HepG2 (cell line): Measurements from ENCODE around the gene IL1B. TPM values are rescaled to one million over a fixed set of nuclear protein-coding genes. Genes with fewer than 3 reads are reported as not detected.

Experiments used
- ATAC-seq: fragments of 200-7000 bp; cut with Tn5 transposase; 3 replicates; pipeline ENCODE4 v1.9.1; 2020; ENCODE audit warnings: mild to moderate bottlenecking, moderate library complexity
- BruUV-seq: library from RNA; stranded (reverse); fragments of 400-500 nt; replicated peaks from 2 replicates; lab custom pipeline; 2021; lab: Mats Ljungman, UMichigan
- CTCF ChIA-PET: fragments of 300-600 bp; formaldehyde crosslinking; extraction: SDS; loops from one replicate; lab custom pipeline; 2021; ENCODE audit warnings: low total read pairs, inconsistent platforms, low intra/inter-chr PET ratio; lab: Yijun Ruan, JAX
- POLR2A ChIA-PET: fragments of 350-600 bp; sonication (Branson Sonifier 250); formaldehyde crosslinking; loops from one replicate; lab custom pipeline; 2020; ENCODE audit warnings: antibody characterized with exemption, inconsistent platforms; lab: Yijun Ruan, JAX
- DNase-seq: peaks from one replicate; pipeline ENCODE4 v3.0.0-alpha.2; 2015; ENCODE audit warnings: low spot score
- FAIRE-seq: peaks from 3 replicates; lab custom pipeline; 2011; peaks lifted over from hg19 to GRCh38; lab: Jason Lieb, UNC
- H2AFZ ChIP-seq: one replicate; pipeline ENCODE4 v1.6.1; 2011; ENCODE audit warnings: low read length, inconsistent platforms
- H3K27ac ChIP-seq: fragments of 300-600 bp; 3 replicates; pipeline ENCODE4 v1.8.0; 2011; ENCODE audit warnings: mixed run types, mild to moderate bottlenecking, mixed read lengths, low read length, inconsistent platforms; ENCODE audit not compliant: insufficient read depth; ENCODE audit errors: extremely low read length
- H3K27me3 ChIP-seq, 2 experiments: fragments of 200-600 bp in 1 of 2; 2 replicates in 1 of 2; 3 replicates in 1 of 2; pipeline versions ENCODE4 v1.6.0 to v1.8.0; 2011; ENCODE audit warnings: low read length in 2 of 2, mild to moderate bottlenecking in 2 of 2, moderate library complexity in 2 of 2, inconsistent platforms in 1 of 2; ENCODE audit not compliant: insufficient read depth in 2 of 2, control insufficient read depth in 1 of 2
- H3K36me3 ChIP-seq, 2 experiments: fragments of 200-600 bp in 1 of 2; replicated peaks in 1 of 2; 2 replicates in 1 of 2; 3 replicates in 1 of 2; pipeline versions ENCODE4 v1.5.1 to v1.8.0; 2011; ENCODE audit warnings: low read length in 2 of 2, inconsistent platforms in 1 of 2; ENCODE audit not compliant: insufficient read depth in 2 of 2, control insufficient read depth in 1 of 2
- H3K4me1 ChIP-seq: 2 replicates; pipeline ENCODE4 v1.5.1; 2012; ENCODE audit warnings: low read length, inconsistent platforms; ENCODE audit not compliant: insufficient read depth
- H3K4me2 ChIP-seq: 2 replicates; pipeline ENCODE4 v1.6.0; 2011; ENCODE audit warnings: low read depth, low read length, inconsistent platforms
- H3K4me3 ChIP-seq, 3 experiments: fragments of 200-600 bp in 1 of 3; sonication (generic), shearing (Covaris generic) in 1 of 3; replicated peaks in 1 of 3; 2 replicates each; pipeline ENCODE4 v1.5.1; 2011 to 2016; ENCODE audit warnings: low read length in 3 of 3, inconsistent platforms in 2 of 3, low read depth in 2 of 3, mild to moderate bottlenecking in 2 of 3, control low read depth in 1 of 3, mixed read lengths in 1 of 3; ENCODE audit not compliant: insufficient read depth in 1 of 3
- H3K79me2 ChIP-seq: one replicate; pipeline ENCODE4 v1.6.1; 2011; ENCODE audit warnings: low read length, inconsistent platforms; ENCODE audit not compliant: insufficient read depth
- H3K9ac ChIP-seq: 2 replicates; pipeline ENCODE4 v1.6.0; 2011; ENCODE audit warnings: mild to moderate bottlenecking, low read depth, low read length, inconsistent platforms; ENCODE audit not compliant: insufficient read depth
- H3K9me3 ChIP-seq: 2 replicates; pipeline ENCODE4 v1.5.1; 2012; ENCODE audit warnings: mild to moderate bottlenecking, low read length
- H4K20me1 ChIP-seq: 2 replicates; pipeline ENCODE4 v1.6.0; 2011; ENCODE audit warnings: inconsistent platforms, mild to moderate bottlenecking, low read length, moderate library complexity; ENCODE audit not compliant: insufficient read depth
- MAX ChIP-seq: IDR thresholded peaks from 2 replicates; pipeline ENCODE4 v1.6.1; 2012; ENCODE audit warnings: inconsistent platforms
- MIER2 ChIP-seq: IDR thresholded peaks from 2 replicates; pipeline ENCODE4 v1.6.1; 2016; ENCODE audit warnings: missing biosample characterization, missing genetic modification reagents
- NCOA2 ChIP-seq: sonication (generic); formaldehyde crosslinking; IDR thresholded peaks from 2 replicates; pipeline ENCODE4 v1.8.0; 2022; ENCODE audit warnings: inconsistent platforms
- SRSF4 ChIP-seq: fragments of 200-400 bp; formaldehyde crosslinking; IDR thresholded peaks from one replicate; pipeline ENCODE4 v1.6.1; 2018; ENCODE audit warnings: mild to moderate bottlenecking, low read depth, low read length, moderate library complexity; ENCODE audit not compliant: poor library complexity, severe bottlenecking
- ZNF20 ChIP-seq: sonication (generic); formaldehyde crosslinking; IDR thresholded peaks from 2 replicates; pipeline ENCODE4 v1.4.0; 2020; ENCODE audit warnings: mild to moderate bottlenecking, moderate library complexity, missing genetic modification reagents
- ZNF543 ChIP-seq: sonication (generic); formaldehyde crosslinking; IDR thresholded peaks from 2 replicates; pipeline ENCODE4 v1.4.0; 2020; ENCODE audit warnings: mild to moderate bottlenecking, missing genetic modification reagents
- ZNF691 ChIP-seq: sonication (generic); formaldehyde crosslinking; IDR thresholded peaks from 2 replicates; pipeline ENCODE4 v1.4.0; 2020; ENCODE audit warnings: missing genetic modification reagents, low read depth, mild to moderate bottlenecking, borderline replicate concordance
- ZNF75D ChIP-seq: sonication (generic); formaldehyde crosslinking; IDR thresholded peaks from 2 replicates; pipeline ENCODE4 v1.8.1; 2023; ENCODE audit warnings: missing genetic modification reagents, mild to moderate bottlenecking, borderline replicate concordance
- ZNF841 ChIP-seq: sonication (generic); formaldehyde crosslinking; IDR thresholded peaks from 2 replicates; pipeline ENCODE4 v1.8.1; 2023; ENCODE audit warnings: missing genetic modification reagents, borderline replicate concordance
- WGBS: methylation state at CpG from one replicate; pipeline ENCODE4 v1.1.6; 2017; ENCODE audit warnings: low lambda C conversion rate; 5-methylcytosine and 5-hydroxymethylcytosine counted together
- in situ Hi-C: cut with HindIII; loops from 2 replicates; pipeline ENCODE4 v1.10.0; 2017; ENCODE audit warnings: low pct_unique_long_range_greater_than_20kb; ENCODE audit not compliant: extremely low pct_ligation_motif_present
- intact Hi-C: fragments of 100-400 bp; cut with micrococcal nuclease; formaldehyde crosslinking; loops from one replicate; pipeline ENCODE4 v1.10.0; 2022; ENCODE audit not compliant: unreplicated experiment
- polyA plus RNA-seq, 8 experiments: library from polyadenylated mRNA; depleted of rRNA in 3 of 8; stranded (reverse) in 7 of 8; unstranded in 1 of 8; fragments of >200 nt; fragmentation: Illumina TruSeq in 4 of 8; extraction: Trizol in 4 of 8; gene quantifications; 2 replicates each; pipeline versions ENCODE4 v1.2.1 to v1.2.3, GENCODE V29; 2011 to 2016; ENCODE audit warnings: low read depth in 4 of 8, missing spikeins in 1 of 8, mixed read lengths in 1 of 8; ENCODE audit not compliant: insufficient read depth in 1 of 8
- total RNA-seq, 5 experiments: library from RNA; depleted of rRNA; stranded (reverse); fragments of >200 nt; fragmentation: Illumina TruSeq; extraction: Trizol; gene quantifications; 2 replicates each; pipeline ENCODE4 v1.2.3, GENCODE V29; 2016; ENCODE audit warnings: low read depth in 1 of 5
- TF ChIP-seq, protein P1 (sequence below): IDR thresholded peaks from 2 replicates; pipeline ENCODE4 v1.6.1; 2012; ENCODE audit warnings: low read depth, low read length, improper control_type of control experiment
- TF ChIP-seq, protein P2 (sequence below): sonication (generic); formaldehyde crosslinking; IDR thresholded peaks from 2 replicates; pipeline ENCODE4 v1.9.0; 2021; ENCODE audit warnings: mild to moderate bottlenecking, missing genetic modification reagents

Gene IL1B
- total and polyA plus RNA-seq, 2 of the 13 experiments (the other 11 are each of a cell fraction or from before 2014, with no cell fraction given): 0.18 TPM; not detected in 1

DNA sequence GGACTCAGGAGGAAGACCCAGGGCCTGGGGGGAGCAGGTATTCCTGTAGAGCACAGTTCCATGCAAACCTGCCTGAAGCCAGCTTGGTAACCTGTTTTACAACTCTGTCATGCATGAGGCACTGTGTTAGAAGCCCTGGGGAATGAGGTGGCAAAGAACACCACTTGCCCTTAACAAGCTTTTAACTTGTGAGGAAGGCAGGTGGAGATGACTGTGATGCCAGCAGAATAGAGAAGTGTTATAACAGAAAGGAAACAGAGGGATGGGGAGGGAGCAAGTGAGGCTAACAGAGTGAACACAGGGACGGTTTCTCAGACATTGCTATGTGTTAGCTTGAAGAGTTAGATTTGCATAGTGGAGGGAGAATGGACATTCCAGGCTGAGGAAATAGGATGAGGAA, 40.8 kb downstream of the IL1B start:
- ChIA-PET CTCF (no interaction called here), POLR2A (no interaction called here)
- no peak overlapping the region for H3K4me3 ChIP-seq
- no peak overlapping the region for H3K4me2 ChIP-seq
- DNase-seq: no peak
- H3K9me3 ChIP-seq: no peaks in the 10 kb centered on the region
- H3K27me3 ChIP-seq: no peaks in the 10 kb centered on the region
- 84% methylated on average over 1 of the region's 1 CpG for WGBS
- intact Hi-C loops (no loop called here), in situ Hi-C loops (no loop called here)
- no peak overlapping the region for H3K9ac ChIP-seq
- H3K27ac ChIP-seq: no peak overlapping the region
- FAIRE-seq: no peak
- H3K4me1 ChIP-seq: peaks cover 33% of the 10 kb centered on the region
- no peak for ATAC-seq
- H2AFZ ChIP-seq: no peak overlapping the region
- TF ChIP-seq ZNF75D (CRISPR knock-in tag) (no peak), ZNF543 (no peak), NCOA2 (no peak), SRSF4 (no peak), MIER2 (CRISPR knock-in tag) (no peak), ZNF691 (CRISPR knock-in tag) (no peak), ZNF841 (CRISPR knock-in tag) (no peak), MAX (no peak), ZNF20 (no peak)
- TF ChIP-seq, protein P1, sequence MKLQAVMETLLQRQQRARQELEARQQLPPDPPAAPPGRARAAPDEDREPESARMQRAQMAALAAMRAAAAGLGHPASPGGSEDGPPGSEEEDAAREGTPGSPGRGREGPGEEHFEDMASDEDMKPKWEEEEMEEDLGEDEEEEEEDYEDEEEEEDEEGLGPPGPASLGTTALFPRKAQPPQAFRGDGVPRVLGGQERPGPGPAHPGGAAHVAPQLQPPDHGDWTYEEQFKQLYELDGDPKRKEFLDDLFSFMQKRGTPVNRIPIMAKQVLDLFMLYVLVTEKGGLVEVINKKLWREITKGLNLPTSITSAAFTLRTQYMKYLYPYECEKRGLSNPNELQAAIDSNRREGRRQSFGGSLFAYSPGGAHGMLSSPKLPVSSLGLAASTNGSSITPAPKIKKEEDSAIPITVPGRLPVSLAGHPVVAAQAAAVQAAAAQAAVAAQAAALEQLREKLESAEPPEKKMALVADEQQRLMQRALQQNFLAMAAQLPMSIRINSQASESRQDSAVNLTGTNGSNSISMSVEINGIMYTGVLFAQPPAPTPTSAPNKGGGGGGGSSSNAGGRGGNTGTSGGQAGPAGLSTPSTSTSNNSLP: no peak
- TF ChIP-seq, protein P2, sequence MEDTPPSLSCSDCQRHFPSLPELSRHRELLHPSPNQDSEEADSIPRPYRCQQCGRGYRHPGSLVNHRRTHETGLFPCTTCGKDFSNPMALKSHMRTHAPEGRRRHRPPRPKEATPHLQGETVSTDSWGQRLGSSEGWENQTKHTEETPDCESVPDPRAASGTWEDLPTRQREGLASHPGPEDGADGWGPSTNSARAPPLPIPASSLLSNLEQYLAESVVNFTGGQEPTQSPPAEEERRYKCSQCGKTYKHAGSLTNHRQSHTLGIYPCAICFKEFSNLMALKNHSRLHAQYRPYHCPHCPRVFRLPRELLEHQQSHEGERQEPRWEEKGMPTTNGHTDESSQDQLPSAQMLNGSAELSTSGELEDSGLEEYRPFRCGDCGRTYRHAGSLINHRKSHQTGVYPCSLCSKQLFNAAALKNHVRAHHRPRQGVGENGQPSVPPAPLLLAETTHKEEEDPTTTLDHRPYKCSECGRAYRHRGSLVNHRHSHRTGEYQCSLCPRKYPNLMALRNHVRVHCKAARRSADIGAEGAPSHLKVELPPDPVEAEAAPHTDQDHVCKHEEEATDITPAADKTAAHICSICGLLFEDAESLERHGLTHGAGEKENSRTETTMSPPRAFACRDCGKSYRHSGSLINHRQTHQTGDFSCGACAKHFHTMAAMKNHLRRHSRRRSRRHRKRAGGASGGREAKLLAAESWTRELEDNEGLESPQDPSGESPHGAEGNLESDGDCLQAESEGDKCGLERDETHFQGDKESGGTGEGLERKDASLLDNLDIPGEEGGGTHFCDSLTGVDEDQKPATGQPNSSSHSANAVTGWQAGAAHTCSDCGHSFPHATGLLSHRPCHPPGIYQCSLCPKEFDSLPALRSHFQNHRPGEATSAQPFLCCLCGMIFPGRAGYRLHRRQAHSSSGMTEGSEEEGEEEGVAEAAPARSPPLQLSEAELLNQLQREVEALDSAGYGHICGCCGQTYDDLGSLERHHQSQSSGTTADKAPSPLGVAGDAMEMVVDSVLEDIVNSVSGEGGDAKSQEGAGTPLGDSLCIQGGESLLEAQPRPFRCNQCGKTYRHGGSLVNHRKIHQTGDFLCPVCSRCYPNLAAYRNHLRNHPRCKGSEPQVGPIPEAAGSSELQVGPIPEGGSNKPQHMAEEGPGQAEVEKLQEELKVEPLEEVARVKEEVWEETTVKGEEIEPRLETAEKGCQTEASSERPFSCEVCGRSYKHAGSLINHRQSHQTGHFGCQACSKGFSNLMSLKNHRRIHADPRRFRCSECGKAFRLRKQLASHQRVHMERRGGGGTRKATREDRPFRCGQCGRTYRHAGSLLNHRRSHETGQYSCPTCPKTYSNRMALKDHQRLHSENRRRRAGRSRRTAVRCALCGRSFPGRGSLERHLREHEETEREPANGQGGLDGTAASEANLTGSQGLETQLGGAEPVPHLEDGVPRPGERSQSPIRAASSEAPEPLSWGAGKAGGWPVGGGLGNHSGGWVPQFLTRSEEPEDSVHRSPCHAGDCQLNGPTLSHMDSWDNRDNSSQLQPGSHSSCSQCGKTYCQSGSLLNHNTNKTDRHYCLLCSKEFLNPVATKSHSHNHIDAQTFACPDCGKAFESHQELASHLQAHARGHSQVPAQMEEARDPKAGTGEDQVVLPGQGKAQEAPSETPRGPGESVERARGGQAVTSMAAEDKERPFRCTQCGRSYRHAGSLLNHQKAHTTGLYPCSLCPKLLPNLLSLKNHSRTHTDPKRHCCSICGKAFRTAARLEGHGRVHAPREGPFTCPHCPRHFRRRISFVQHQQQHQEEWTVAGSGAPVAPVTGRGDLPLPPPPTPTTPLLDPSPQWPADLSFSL (CRISPR knock-in tag): no peak
- H3K79me2 ChIP-seq: no peaks in the 10 kb centered on the region
- no peaks in the 10 kb centered on the region for H4K20me1 ChIP-seq
- no peaks in the 10 kb centered on the region for H3K36me3 ChIP-seq
- BruUV-seq: no TSS peak
